IMR-90 (cell line): ENCODE measurements around the gene HMCN1. TPM values are rescaled to one million over a fixed set of nuclear protein-coding genes. Genes with fewer than 3 reads are reported as not detected.

Experiments
- ATAC-seq: fragments of 200-7000 bp; cut with Tn5 transposase; 2 replicates; pipeline ENCODE4 v1.9.1; 2020; ENCODE audit warnings: low read depth, mild to moderate bottlenecking, moderate library complexity
- BruUV-seq: library from RNA; stranded (reverse); fragments of 400-500 nt; replicated peaks from 2 replicates; lab custom pipeline; 2021; lab: Mats Ljungman, UMichigan
- CTCF ChIA-PET: fragments of 300-600 bp; formaldehyde crosslinking; extraction: SDS; loops from one replicate; lab custom pipeline; 2021; ENCODE audit warnings: antibody characterized with exemption; lab: Yijun Ruan, JAX
- POLR2A ChIA-PET: fragments of 300-600 bp; sonication (Branson Sonifier 250); formaldehyde crosslinking; loops from one replicate; lab custom pipeline; 2022; ENCODE audit warnings: antibody characterized with exemption; ENCODE audit not compliant: unreplicated experiment; lab: Charles Lee
- DNase-seq: peaks from one replicate; pipeline ENCODE4 v3.0.0; 2013
- H2AFZ ChIP-seq: replicated peaks from 2 replicates; pipeline ENCODE3; 2013; ENCODE audit warnings: low read length, mild to moderate bottlenecking; ENCODE audit not compliant: poor library complexity
- H2AK5ac ChIP-seq: 2 replicates; pipeline ENCODE4 v1.6.1; 2013; ENCODE audit warnings: low read depth, low read length, inconsistent platforms
- H2AK9ac ChIP-seq: replicated peaks from 2 replicates; pipeline ENCODE3; 2013; ENCODE audit warnings: mild to moderate bottlenecking, low read depth, low read length, moderate library complexity; ENCODE audit not compliant: poor library complexity
- H2BK120ac ChIP-seq: 2 replicates; pipeline ENCODE4 v1.6.1; 2013; ENCODE audit warnings: low read depth, low read length, inconsistent platforms
- H2BK15ac ChIP-seq: 3 replicates; pipeline ENCODE4 v1.6.1; 2013; ENCODE audit warnings: low read depth, low read length, inconsistent platforms
- H2BK20ac ChIP-seq: 2 replicates; pipeline ENCODE4 v1.6.1; 2013; ENCODE audit warnings: low read depth, mild to moderate bottlenecking, inconsistent platforms, low read length, moderate library complexity
- H2BK5ac ChIP-seq: 2 replicates; pipeline ENCODE4 v1.6.1; 2013; ENCODE audit warnings: mild to moderate bottlenecking, low read depth, low read length, inconsistent platforms; ENCODE audit not compliant: poor library complexity, severe bottlenecking
- H3K14ac ChIP-seq: replicated peaks from 2 replicates; pipeline ENCODE4 v1.6.1; 2013; ENCODE audit warnings: low read depth, low read length, inconsistent platforms
- H3K18ac ChIP-seq: 2 replicates; pipeline ENCODE4 v1.6.1; 2013; ENCODE audit warnings: low read depth, low read length, control low read depth
- H3K23ac ChIP-seq: 2 replicates; pipeline ENCODE4 v1.6.1; 2013; ENCODE audit warnings: low read depth, low read length, inconsistent platforms
- H3K27ac ChIP-seq: 2 replicates; pipeline ENCODE4 v1.5.1; 2013; ENCODE audit warnings: mild to moderate bottlenecking, control low read depth, low read length; ENCODE audit not compliant: insufficient read depth
- H3K27me3 ChIP-seq: 2 replicates; pipeline ENCODE4 v1.6.1; 2013; ENCODE audit warnings: low read length; ENCODE audit not compliant: control insufficient read depth, insufficient read depth
- H3K36me3 ChIP-seq: 2 replicates; pipeline ENCODE4 v1.6.1; 2013; ENCODE audit warnings: low read length, mixed read lengths; ENCODE audit not compliant: control insufficient read depth, insufficient read depth
- H3K4ac ChIP-seq: 2 replicates; pipeline ENCODE4 v1.6.1; 2013; ENCODE audit warnings: low read depth, low read length, inconsistent platforms
- H3K4me1 ChIP-seq: 2 replicates; pipeline ENCODE4 v1.6.1; 2013; ENCODE audit warnings: low read length, mixed read lengths; ENCODE audit not compliant: control insufficient read depth, insufficient read depth
- H3K4me2 ChIP-seq: 2 replicates; pipeline ENCODE4 v1.6.1; 2013; ENCODE audit warnings: low read depth, mild to moderate bottlenecking, control low read depth, low read length, moderate library complexity
- H3K4me3 ChIP-seq: 2 replicates; pipeline ENCODE4 v1.5.1; 2013; ENCODE audit warnings: low read depth, mild to moderate bottlenecking, control low read depth, low read length, moderate library complexity; ENCODE audit not compliant: insufficient read depth
- H3K56ac ChIP-seq: 2 replicates; pipeline ENCODE4 v1.6.1; 2013; ENCODE audit warnings: low read length, inconsistent platforms; ENCODE audit not compliant: insufficient read depth; ENCODE audit errors: extremely low read depth
- H3K79me1 ChIP-seq, 2 experiments: 2 replicates each; pipeline ENCODE4 v1.6.1; 2013; ENCODE audit warnings: low read length in 2 of 2, inconsistent platforms in 1 of 2, low read depth in 1 of 2
- H3K9ac ChIP-seq: 2 replicates; pipeline ENCODE4 v1.6.1; 2013; ENCODE audit warnings: low read depth, low read length, control low read depth
- H3K9me1 ChIP-seq: 2 replicates; pipeline ENCODE4 v1.6.1; 2013; ENCODE audit warnings: low read length, inconsistent platforms; ENCODE audit not compliant: insufficient read depth
- H3K9me3 ChIP-seq: 2 replicates; pipeline ENCODE4 v1.6.1; 2013; ENCODE audit warnings: low read length; ENCODE audit not compliant: control insufficient read depth, insufficient read depth
- H4K20me1 ChIP-seq: 2 replicates; pipeline ENCODE4 v1.6.1; 2013; ENCODE audit warnings: low read length, inconsistent platforms; ENCODE audit not compliant: insufficient read depth
- H4K5ac ChIP-seq: 2 replicates; pipeline ENCODE4 v1.6.1; 2013; ENCODE audit warnings: mild to moderate bottlenecking, low read depth, low read length, control low read depth
- H4K8ac ChIP-seq, 2 experiments: 2 replicates each; pipeline ENCODE4 v1.6.1; 2013; ENCODE audit warnings: low read depth in 2 of 2, low read length in 2 of 2, control low read depth in 1 of 2, inconsistent platforms in 1 of 2
- H4K91ac ChIP-seq: 2 replicates; pipeline ENCODE4 v1.6.1; 2013; ENCODE audit warnings: low read depth, low read length, inconsistent platforms; ENCODE audit not compliant: insufficient read depth
- NFE2L2 ChIP-seq: fragments of 150-350 bp; IDR thresholded peaks from 2 replicates; pipeline ENCODE4 v1.6.1; 2016; ENCODE audit warnings: low read depth, mild to moderate bottlenecking, low read length
- RCOR1 ChIP-seq: IDR thresholded peaks from 2 replicates; pipeline ENCODE4 v1.6.1; 2012; ENCODE audit warnings: mild to moderate bottlenecking, low read length, improper control_type of control experiment; ENCODE audit not compliant: insufficient replicate concordance
- dilution Hi-C: fragments of 300-500 bp; cut with HindIII; formaldehyde crosslinking; loops from one replicate; pipeline ENCODE4 v1.14.3; 2018; ENCODE audit warnings: low sequenced_read_pairs; ENCODE audit not compliant: unreplicated experiment
- in situ Hi-C: fragments of 300-500 bp; cut with MboI; formaldehyde crosslinking; loops from 3 replicates; pipeline ENCODE4 v1.14.3; 2019; ENCODE audit warnings: low sequenced_read_pairs, inconsistent platforms, mixed read lengths
- intact Hi-C: fragments of 100-400 bp; cut with micrococcal nuclease; formaldehyde crosslinking; loops from 2 replicates; pipeline ENCODE4 v1.10.0; 2022
- polyA plus RNA-seq, 3 experiments: library from polyadenylated mRNA; depleted of rRNA; stranded (reverse); fragments of >200 nt; gene quantifications; 2 replicates each; pipeline ENCODE4 v1.2.3, GENCODE V29; 2012; ENCODE audit warnings: low replicate concordance in 1 of 3
- total RNA-seq: library from RNA; depleted of rRNA; stranded (reverse); fragments of >200 nt; gene quantifications from 2 replicates; pipeline ENCODE4 v1.2.3, GENCODE V29; 2012

Gene HMCN1
- total and polyA plus RNA-seq, 2 of the 4 experiments (the other 2 are of a cell fraction), result 6.1 to 11.7 TPM

DNA sequence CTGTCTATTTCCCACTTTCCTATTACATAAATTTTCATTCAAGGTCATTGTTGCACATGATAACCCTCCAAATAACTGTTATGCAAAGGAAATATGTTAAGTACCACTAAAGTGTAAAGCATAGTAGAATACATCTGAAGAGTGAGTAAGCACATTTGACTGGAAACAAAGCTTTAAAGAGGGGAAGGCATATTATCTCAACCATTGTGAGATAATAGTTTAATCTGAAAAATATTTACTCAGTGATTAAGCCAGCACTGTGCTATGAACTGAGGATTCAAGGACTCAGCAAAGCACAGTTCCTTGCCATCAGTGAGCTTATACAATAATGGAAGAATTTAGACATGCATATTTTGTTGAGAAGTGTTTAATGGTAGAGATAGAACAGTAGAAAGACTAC is 127.4 kb downstream of the HMCN1 start:
- Histone ChIP-seq H2BK20ac (no peak overlapping the region), H3K9me3 (no peaks in the 10 kb centered on the region), H2AK5ac (no peak overlapping the region), H4K20me1 (no peaks in the 10 kb centered on the region), H3K4me3 (no peak overlapping the region), H3K9me1 (no peaks in the 10 kb centered on the region), H2BK5ac (peak overlapping the region; percentile 29), H3K36me3 (no peaks in the 10 kb centered on the region), H3K23ac (no peak overlapping the region), H4K91ac (no peak overlapping the region), H2AFZ (no peak overlapping the region), H3K4ac (no peak overlapping the region), H3K18ac (no peak overlapping the region), H2BK15ac (no peak overlapping the region), H3K14ac (no peak overlapping the region), H3K27me3 (no peaks in the 10 kb centered on the region), H3K4me1 (peaks cover 4% of the 10 kb centered on the region; the same call in 1 of the 2 replicates), H4K5ac (no peak overlapping the region), H3K27ac (no peak overlapping the region), H3K79me1 (no peaks in the 10 kb centered on the region), H2AK9ac (no peak overlapping the region), H3K9ac (no peak overlapping the region), H4K8ac (no peak overlapping the region), H3K56ac (no peak overlapping the region), H2BK120ac (no peak overlapping the region), H3K4me2 (no peak overlapping the region)
- intact Hi-C loops (no loop called here), in situ Hi-C loops (no loop called here), dilution Hi-C loops (no loop called here)
- ChIA-PET CTCF (interaction anchor here (1.2 kb wide), 1 partner anchor 118 kb away, joined by 3 read pairs; no protein-coding TSS in a partner anchor), POLR2A (no interaction called here)
- no TSS peak for BruUV-seq
- DNase-seq, result peak; percentile 59
- TF ChIP-seq NFE2L2, result peak; percentile 35; the same call in 1 of the 2 replicates
- no peak for TF ChIP-seq RCOR1
- peak; percentile 31 for ATAC-seq
